HEK293 (cell line): ENCODE results near the gene CAPN7.

ENCODE experiments used
- CTCF ChIA-PET: fragments of 350-600 bp; formaldehyde crosslinking; extraction: SDS; loops from one replicate; lab custom pipeline; 2021; ENCODE audit warnings: antibody characterized with exemption; lab: Yijun Ruan, JAX
- POLR2A ChIA-PET: fragments of 300-600 bp; formaldehyde crosslinking; extraction: SDS; loops from one replicate; lab custom pipeline; 2020; ENCODE audit warnings: antibody characterized with exemption, inconsistent platforms; lab: Yijun Ruan, JAX
- H3K27ac ChIP-seq: fragments of 200-500 bp; sonication (Bioruptor generic); 2 replicates; pipeline ENCODE4 v1.5.1; 2014; ENCODE audit warnings: low read depth, low read length, control low read depth, inconsistent platforms; ENCODE audit errors: extremely low read depth
- H3K36me3 ChIP-seq, 2 experiments: fragments of 200-500 bp in 1 of 2; sonication (Bioruptor generic) in 1 of 2; 1 replicate in 1 of 2; 2 replicates in 1 of 2; pipeline ENCODE4 v1.5.1; 2014 to 2017; ENCODE audit warnings: inconsistent platforms in 2 of 2, low read length in 2 of 2; ENCODE audit not compliant: control insufficient read depth in 2 of 2, insufficient read depth in 1 of 2
- H3K4me1 ChIP-seq: fragments of 200-500 bp; sonication (Bioruptor generic); 2 replicates; pipeline ENCODE4 v1.5.1; 2014; ENCODE audit warnings: mild to moderate bottlenecking, low read length, inconsistent platforms; ENCODE audit not compliant: control insufficient read depth, insufficient read depth
- H3K4me3 ChIP-seq: 2 replicates; pipeline ENCODE4 v1.5.1; 2011; ENCODE audit warnings: low read depth, mild to moderate bottlenecking, control low read depth, low read length, moderate library complexity
- H3K9me3 ChIP-seq: fragments of 200-500 bp; sonication (Bioruptor generic); 2 replicates; pipeline ENCODE4 v1.5.1; 2014; ENCODE audit warnings: low read depth, low read length, inconsistent platforms; ENCODE audit not compliant: control insufficient read depth, insufficient read depth
- BCL11B ChIP-seq: fragments of 450-650 bp; formaldehyde crosslinking; IDR thresholded peaks from 2 replicates; pipeline ENCODE4 v1.5.1; 2016; ENCODE audit warnings: low read depth, missing biosample characterization, missing genetic modification characterization
- KLF8 ChIP-seq: fragments of 450-650 bp; formaldehyde crosslinking; IDR thresholded peaks from 2 replicates; pipeline ENCODE4 v1.5.1; 2016; ENCODE audit warnings: missing biosample characterization, missing genetic modification characterization
- MZF1 ChIP-seq: fragments of 450-650 bp; formaldehyde crosslinking; IDR thresholded peaks from 2 replicates; pipeline ENCODE4 v1.5.1; 2017; ENCODE audit warnings: missing biosample characterization, missing genetic modification characterization, borderline replicate concordance
- ZBTB21 ChIP-seq: fragments of 450-650 bp; formaldehyde crosslinking; IDR thresholded peaks from 2 replicates; pipeline ENCODE4 v1.5.1; 2017; ENCODE audit warnings: missing biosample characterization, missing genetic modification characterization
- ZEB2 ChIP-seq: fragments of 450-650 bp; formaldehyde crosslinking; IDR thresholded peaks from 2 replicates; pipeline ENCODE4 v1.5.1; 2016; ENCODE audit warnings: missing biosample characterization, missing genetic modification characterization
- ZNF140 ChIP-seq: fragments of 450-650 bp; formaldehyde crosslinking; IDR thresholded peaks from 2 replicates; pipeline ENCODE4 v1.5.1; 2016; ENCODE audit warnings: missing biosample characterization, missing genetic modification characterization
- ZNF266 ChIP-seq: fragments of 450-650 bp; formaldehyde crosslinking; IDR thresholded peaks from 2 replicates; pipeline ENCODE4 v1.5.1; 2016; ENCODE audit warnings: missing biosample characterization, missing genetic modification characterization, low read depth
- ZNF529 ChIP-seq: fragments of 450-650 bp; formaldehyde crosslinking; IDR thresholded peaks from 2 replicates; pipeline ENCODE4 v1.5.1; 2017; ENCODE audit warnings: missing genetic modification characterization, missing biosample characterization; ENCODE audit not compliant: insufficient replicate concordance
- ZNF555 ChIP-seq: fragments of 450-650 bp; formaldehyde crosslinking; conservative IDR thresholded peaks from 2 replicates; pipeline ENCODE4 v1.5.1; 2017; ENCODE audit warnings: missing biosample characterization, mild to moderate bottlenecking, missing genetic modification characterization, inconsistent platforms
- ZNF560 ChIP-seq: fragments of 450-650 bp; formaldehyde crosslinking; IDR thresholded peaks from 2 replicates; pipeline ENCODE4 v1.5.1; 2017; ENCODE audit warnings: missing biosample characterization, missing genetic modification characterization, borderline replicate concordance
- ZNF629 ChIP-seq: fragments of 450-650 bp; formaldehyde crosslinking; IDR thresholded peaks from 2 replicates; pipeline ENCODE4 v1.5.1; 2017; ENCODE audit warnings: missing biosample characterization, missing genetic modification characterization
- ZNF654 ChIP-seq: fragments of 450-650 bp; formaldehyde crosslinking; IDR thresholded peaks from 2 replicates; pipeline ENCODE4 v1.5.1; 2016; ENCODE audit warnings: low read depth, missing biosample characterization, missing genetic modification characterization
- ZNF701 ChIP-seq: fragments of 450-650 bp; formaldehyde crosslinking; IDR thresholded peaks from 2 replicates; pipeline ENCODE4 v1.5.1; 2016; ENCODE audit warnings: missing biosample characterization, missing genetic modification characterization
- ZNF76 ChIP-seq: fragments of 450-650 bp; formaldehyde crosslinking; IDR thresholded peaks from 2 replicates; pipeline ENCODE4; 2016; ENCODE audit warnings: low read depth, missing biosample characterization, missing genetic modification characterization, borderline replicate concordance
- ZNF837 ChIP-seq: fragments of 450-650 bp; formaldehyde crosslinking; IDR thresholded peaks from 2 replicates; pipeline ENCODE4 v1.5.1; 2016; ENCODE audit warnings: missing biosample characterization, missing genetic modification characterization
- TF ChIP-seq, protein P1 (sequence below): fragments of 450-650 bp; formaldehyde crosslinking; IDR thresholded peaks from 2 replicates; pipeline ENCODE4 v1.5.1; 2017; ENCODE audit warnings: missing biosample characterization, missing genetic modification characterization
- TF ChIP-seq, protein P2 (sequence below): fragments of 450-650 bp; formaldehyde crosslinking; IDR thresholded peaks from 2 replicates; pipeline ENCODE4 v1.5.1; 2016; ENCODE audit warnings: missing biosample characterization, missing genetic modification characterization
- TF ChIP-seq, protein P3 (sequence below): fragments of 450-650 bp; formaldehyde crosslinking; IDR thresholded peaks from 2 replicates; pipeline ENCODE4 v1.5.1; 2016; ENCODE audit warnings: missing biosample characterization, missing genetic modification characterization
- TF ChIP-seq, protein P4 (sequence below): sonication (generic); formaldehyde crosslinking; IDR thresholded peaks from 2 replicates; pipeline ENCODE4 v1.8.1; 2022; ENCODE audit warnings: mild to moderate bottlenecking, moderate library complexity, missing genetic modification reagents

Gene CAPN7

DNA sequence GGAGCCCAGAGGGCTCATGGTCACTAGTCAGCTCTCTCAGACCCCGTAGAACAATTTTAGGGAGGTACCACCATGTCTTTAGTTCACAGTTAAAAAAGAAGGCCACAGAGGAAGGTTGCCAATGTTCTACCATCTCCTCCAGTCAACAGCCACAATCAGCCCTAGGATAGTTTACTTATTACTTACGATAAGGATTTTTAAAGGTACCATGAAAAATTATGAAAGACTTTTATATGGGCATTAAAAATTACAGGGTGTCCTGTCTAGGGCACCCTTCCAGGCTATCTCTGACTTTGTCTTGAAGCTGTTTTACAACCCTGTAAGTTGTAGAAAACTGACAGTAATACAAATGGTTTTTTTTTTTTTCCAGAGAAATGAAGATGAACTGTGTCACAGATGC is 57.9 kb downstream of the CAPN7 start (continued):
- TF ChIP-seq ZEB2 = no peak
- TF ChIP-seq ZNF560 (tag by site-specific recombination) = no peak
- no peak for TF ChIP-seq BCL11B (tag by site-specific recombination)
- TF ChIP-seq, protein P1, sequence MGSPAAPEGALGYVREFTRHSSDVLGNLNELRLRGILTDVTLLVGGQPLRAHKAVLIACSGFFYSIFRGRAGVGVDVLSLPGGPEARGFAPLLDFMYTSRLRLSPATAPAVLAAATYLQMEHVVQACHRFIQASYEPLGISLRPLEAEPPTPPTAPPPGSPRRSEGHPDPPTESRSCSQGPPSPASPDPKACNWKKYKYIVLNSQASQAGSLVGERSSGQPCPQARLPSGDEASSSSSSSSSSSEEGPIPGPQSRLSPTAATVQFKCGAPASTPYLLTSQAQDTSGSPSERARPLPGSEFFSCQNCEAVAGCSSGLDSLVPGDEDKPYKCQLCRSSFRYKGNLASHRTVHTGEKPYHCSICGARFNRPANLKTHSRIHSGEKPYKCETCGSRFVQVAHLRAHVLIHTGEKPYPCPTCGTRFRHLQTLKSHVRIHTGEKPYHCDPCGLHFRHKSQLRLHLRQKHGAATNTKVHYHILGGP (tag by site-specific recombination) = no peak
- TF ChIP-seq, protein P2, sequence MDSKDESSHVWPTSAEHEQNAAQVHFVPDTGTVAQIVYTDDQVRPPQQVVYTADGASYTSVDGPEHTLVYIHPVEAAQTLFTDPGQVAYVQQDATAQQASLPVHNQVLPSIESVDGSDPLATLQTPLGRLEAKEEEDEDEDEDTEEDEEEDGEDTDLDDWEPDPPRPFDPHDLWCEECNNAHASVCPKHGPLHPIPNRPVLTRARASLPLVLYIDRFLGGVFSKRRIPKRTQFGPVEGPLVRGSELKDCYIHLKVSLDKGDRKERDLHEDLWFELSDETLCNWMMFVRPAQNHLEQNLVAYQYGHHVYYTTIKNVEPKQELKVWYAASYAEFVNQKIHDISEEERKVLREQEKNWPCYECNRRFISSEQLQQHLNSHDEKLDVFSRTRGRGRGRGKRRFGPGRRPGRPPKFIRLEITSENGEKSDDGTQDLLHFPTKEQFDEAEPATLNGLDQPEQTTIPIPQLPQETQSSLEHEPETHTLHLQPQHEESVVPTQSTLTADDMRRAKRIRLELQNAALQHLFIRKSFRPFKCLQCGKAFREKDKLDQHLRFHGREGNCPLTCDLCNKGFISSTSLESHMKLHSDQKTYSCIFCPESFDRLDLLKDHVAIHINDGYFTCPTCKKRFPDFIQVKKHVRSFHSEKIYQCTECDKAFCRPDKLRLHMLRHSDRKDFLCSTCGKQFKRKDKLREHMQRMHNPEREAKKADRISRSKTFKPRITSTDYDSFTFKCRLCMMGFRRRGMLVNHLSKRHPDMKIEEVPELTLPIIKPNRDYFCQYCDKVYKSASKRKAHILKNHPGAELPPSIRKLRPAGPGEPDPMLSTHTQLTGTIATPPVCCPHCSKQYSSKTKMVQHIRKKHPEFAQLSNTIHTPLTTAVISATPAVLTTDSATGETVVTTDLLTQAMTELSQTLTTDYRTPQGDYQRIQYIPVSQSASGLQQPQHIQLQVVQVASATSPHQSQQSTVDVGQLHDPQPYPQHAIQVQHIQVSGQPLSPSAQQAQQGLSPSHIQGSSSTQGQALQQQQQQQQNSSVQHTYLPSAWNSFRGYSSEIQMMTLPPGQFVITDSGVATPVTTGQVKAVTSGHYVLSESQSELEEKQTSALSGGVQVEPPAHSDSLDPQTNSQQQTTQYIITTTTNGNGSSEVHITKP (tag by site-specific recombination) = no peak
- no peak for TF ChIP-seq ZNF701

DNA sequence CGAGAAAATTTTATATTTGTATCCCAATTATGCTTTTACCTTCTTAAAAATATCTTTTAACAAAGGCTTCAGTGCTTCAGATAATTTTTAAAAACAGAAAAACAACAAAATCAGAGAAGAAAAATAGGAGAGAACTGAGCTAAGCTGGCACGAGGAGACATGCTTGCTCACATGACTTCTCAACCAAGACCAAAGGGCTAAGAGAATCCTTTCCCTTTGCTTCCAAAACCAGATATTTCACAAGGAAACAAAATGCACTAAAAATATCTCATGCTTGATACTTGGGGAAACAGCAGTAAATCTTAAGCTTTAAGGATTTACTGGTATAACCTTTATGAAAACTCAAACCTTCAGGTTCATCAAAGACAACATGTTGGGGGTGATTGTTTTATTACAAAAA is 58.4 kb downstream of the CAPN7 start:
- POLR2A ChIA-PET = no interaction called here
- no peaks in the 10 kb centered on the region for H3K9me3 ChIP-seq
- H3K4me3 ChIP-seq = no peak overlapping the region
- H3K27ac ChIP-seq = no peak overlapping the region
- TF ChIP-seq KLF8 (tag by site-specific recombination) (no peak), ZNF555 (no peak), MZF1 (tag by site-specific recombination) (no peak), ZNF266 (tag by site-specific recombination) (no peak), ZNF837 (tag by site-specific recombination) (no peak), ZNF76 (tag by site-specific recombination) (no peak), ZNF629 (no peak), ZBTB21 (tag by site-specific recombination) (no peak), ZNF529 (no peak), ZNF654 (no peak), ZNF140 (no peak)
- TF ChIP-seq, protein P3, sequence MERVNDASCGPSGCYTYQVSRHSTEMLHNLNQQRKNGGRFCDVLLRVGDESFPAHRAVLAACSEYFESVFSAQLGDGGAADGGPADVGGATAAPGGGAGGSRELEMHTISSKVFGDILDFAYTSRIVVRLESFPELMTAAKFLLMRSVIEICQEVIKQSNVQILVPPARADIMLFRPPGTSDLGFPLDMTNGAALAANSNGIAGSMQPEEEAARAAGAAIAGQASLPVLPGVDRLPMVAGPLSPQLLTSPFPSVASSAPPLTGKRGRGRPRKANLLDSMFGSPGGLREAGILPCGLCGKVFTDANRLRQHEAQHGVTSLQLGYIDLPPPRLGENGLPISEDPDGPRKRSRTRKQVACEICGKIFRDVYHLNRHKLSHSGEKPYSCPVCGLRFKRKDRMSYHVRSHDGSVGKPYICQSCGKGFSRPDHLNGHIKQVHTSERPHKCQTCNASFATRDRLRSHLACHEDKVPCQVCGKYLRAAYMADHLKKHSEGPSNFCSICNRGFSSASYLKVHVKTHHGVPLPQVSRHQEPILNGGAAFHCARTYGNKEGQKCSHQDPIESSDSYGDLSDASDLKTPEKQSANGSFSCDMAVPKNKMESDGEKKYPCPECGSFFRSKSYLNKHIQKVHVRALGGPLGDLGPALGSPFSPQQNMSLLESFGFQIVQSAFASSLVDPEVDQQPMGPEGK = no peak
- TF ChIP-seq, protein P4, sequence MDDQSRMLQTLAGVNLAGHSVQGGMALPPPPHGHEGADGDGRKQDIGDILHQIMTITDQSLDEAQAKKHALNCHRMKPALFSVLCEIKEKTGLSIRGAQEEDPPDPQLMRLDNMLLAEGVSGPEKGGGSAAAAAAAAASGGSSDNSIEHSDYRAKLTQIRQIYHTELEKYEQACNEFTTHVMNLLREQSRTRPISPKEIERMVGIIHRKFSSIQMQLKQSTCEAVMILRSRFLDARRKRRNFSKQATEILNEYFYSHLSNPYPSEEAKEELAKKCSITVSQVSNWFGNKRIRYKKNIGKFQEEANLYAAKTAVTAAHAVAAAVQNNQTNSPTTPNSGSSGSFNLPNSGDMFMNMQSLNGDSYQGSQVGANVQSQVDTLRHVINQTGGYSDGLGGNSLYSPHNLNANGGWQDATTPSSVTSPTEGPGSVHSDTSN (CRISPR knock-in tag) = no peak
- TF ChIP-seq, all 188 proteins: peak for 0
- CTCF ChIA-PET = interaction anchor here (0.6 to 6.7 kb wide), 6 partner anchors 40 to 139 kb away, joined by 3 to 109 read pairs (median 20); no protein-coding TSS in a partner anchor
- H3K4me1 ChIP-seq = no peaks in the 10 kb centered on the region
- peaks cover 0 to 25% of the 10 kb centered on the region in 2 experiments; a peak in 1 of 3 replicates for H3K36me3 ChIP-seq
